Uterus (tissue), 4 donors: ENCODE results near the gene SBF1. TPM values are rescaled to one million over a fixed set of nuclear protein-coding genes. Genes with fewer than 3 reads are reported as not detected.

Source experiments
- DNase-seq, 2 donors: peaks; one replicate each; pipeline ENCODE4 v3.0.0-alpha.2; 2019 to 2020
- H3K27ac ChIP-seq, 2 donors: fragments of 200-600 bp; sonication (generic); 1 replicate in 1 of 2; 2 replicates in 1 of 2; pipeline ENCODE4 v1.5.1; 2016 to 2018
- H3K27me3 ChIP-seq, 2 donors: fragments of 200-600 bp; sonication (generic); one replicate each; pipeline ENCODE4 v1.5.1; 2018 to 2019; ENCODE audit warnings: control low read depth in 1 of 2
- H3K36me3 ChIP-seq, 2 donors: fragments of 200-600 bp; sonication (generic); one replicate each; pipeline ENCODE4 v1.5.1; 2019; ENCODE audit warnings: control low read depth in 1 of 2
- H3K4me1 ChIP-seq, 2 donors: fragments of 200-600 bp; sonication (generic); one replicate each; pipeline ENCODE4 v1.5.1; 2018 to 2019; ENCODE audit warnings: control low read depth in 1 of 2
- H3K4me3 ChIP-seq, 2 donors: fragments of 200-600 bp; sonication (generic); 1 replicate in 1 of 2; 2 replicates in 1 of 2; pipeline ENCODE4 v1.5.1; 2018 to 2019; ENCODE audit warnings: mild to moderate bottlenecking in 1 of 2
- H3K9me3 ChIP-seq, 2 donors: fragments of 200-600 bp; sonication (generic); one replicate each; pipeline ENCODE4 v1.5.1; 2019; ENCODE audit warnings: control low read depth in 1 of 2
- POLR2A ChIP-seq, 2 donors: fragments of 450-650 bp; IDR thresholded peaks; one replicate each; pipeline ENCODE4 v1.6.1; 2016; ENCODE audit warnings: antibody characterized with exemption in 2 of 2, mild to moderate bottlenecking in 1 of 2, moderate library complexity in 1 of 2
- intact Hi-C: fragments of 100-400 bp; cut with DNase I; formaldehyde crosslinking; loops from one replicate; pipeline ENCODE4 v1.15.1; 2023; ENCODE audit warnings: low total_unique reads
- total RNA-seq, 4 donors: library from RNA; depleted of rRNA in 3 of 4; stranded (reverse); fragments of >200 nt in 3 of 4; gene quantifications; one replicate each; pipeline versions ENCODE4 v1.1.0 to v1.2.4, GENCODE V29; 2014 to 2023
- TF ChIP-seq, protein P1 (sequence below), 4 experiments: fragments of 200-600 bp in 2 of 4; fragments of 450-650 bp in 2 of 4; sonication (generic) in 2 of 4; IDR thresholded peaks; one replicate each; pipeline ENCODE4 v1.5.1; 2016 to 2019; ENCODE audit warnings: antibody characterized with exemption in 4 of 4, mild to moderate bottlenecking in 2 of 4, moderate library complexity in 1 of 4
- donor health status: DM: yes; HTN: yes; CAD: no.

SBF1 gene
- total RNA-seq, 4 donors from 2014 or later = 35.0 to 84.0 (median 60.9) TPM

DNA sequence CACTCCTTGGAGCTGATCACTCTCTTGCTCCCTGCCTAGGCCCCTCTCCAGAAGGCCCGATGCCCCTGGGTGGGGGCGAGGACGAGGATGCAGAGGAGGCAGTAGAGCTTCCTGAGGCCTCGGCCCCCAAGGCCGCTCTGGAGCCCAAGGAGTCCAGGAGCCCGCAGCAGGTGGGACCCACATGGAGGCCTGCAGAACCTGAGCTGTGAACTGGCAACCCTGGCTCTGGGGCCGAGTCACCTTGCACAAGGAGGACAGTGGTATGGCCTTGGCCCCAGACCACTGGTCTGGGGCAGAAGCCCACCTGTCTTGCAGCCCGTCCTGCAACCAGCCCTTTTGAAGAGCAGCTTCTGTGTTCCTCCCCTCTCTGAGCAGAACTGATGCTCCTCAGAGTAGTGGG, 44.3 kb upstream of the SBF1 start:
- no peaks in the 10 kb centered on the region for H3K36me3 ChIP-seq
- no peak overlapping the region for H3K27ac ChIP-seq
- intact Hi-C loops = no loop called here
- TF ChIP-seq, protein P1, sequence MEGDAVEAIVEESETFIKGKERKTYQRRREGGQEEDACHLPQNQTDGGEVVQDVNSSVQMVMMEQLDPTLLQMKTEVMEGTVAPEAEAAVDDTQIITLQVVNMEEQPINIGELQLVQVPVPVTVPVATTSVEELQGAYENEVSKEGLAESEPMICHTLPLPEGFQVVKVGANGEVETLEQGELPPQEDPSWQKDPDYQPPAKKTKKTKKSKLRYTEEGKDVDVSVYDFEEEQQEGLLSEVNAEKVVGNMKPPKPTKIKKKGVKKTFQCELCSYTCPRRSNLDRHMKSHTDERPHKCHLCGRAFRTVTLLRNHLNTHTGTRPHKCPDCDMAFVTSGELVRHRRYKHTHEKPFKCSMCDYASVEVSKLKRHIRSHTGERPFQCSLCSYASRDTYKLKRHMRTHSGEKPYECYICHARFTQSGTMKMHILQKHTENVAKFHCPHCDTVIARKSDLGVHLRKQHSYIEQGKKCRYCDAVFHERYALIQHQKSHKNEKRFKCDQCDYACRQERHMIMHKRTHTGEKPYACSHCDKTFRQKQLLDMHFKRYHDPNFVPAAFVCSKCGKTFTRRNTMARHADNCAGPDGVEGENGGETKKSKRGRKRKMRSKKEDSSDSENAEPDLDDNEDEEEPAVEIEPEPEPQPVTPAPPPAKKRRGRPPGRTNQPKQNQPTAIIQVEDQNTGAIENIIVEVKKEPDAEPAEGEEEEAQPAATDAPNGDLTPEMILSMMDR (IDR thresholded peaks at IDR 0.05) = no peak
- no peak for TF ChIP-seq POLR2A (IDR thresholded peaks at IDR 0.05)
- no peaks in the 10 kb centered on the region for H3K9me3 ChIP-seq
- no peaks in the 10 kb centered on the region for H3K4me1 ChIP-seq
- no peak for DNase-seq
- H3K27me3 ChIP-seq = no peaks in the 10 kb centered on the region
- H3K4me3 ChIP-seq = no peak overlapping the region

GRCh38 chr22:50518606-50519005, 43.8 kb upstream of the SBF1 start:
- Histone ChIP-seq H3K4me1 (no peaks in the 10 kb centered on the region), H3K27ac (no peak overlapping the region), H3K4me3 (no peak overlapping the region), H3K27me3 (no peaks in the 10 kb centered on the region), H3K9me3 (no peaks in the 10 kb centered on the region), H3K36me3 (no peaks in the 10 kb centered on the region)
- no peak for DNase-seq
- intact Hi-C loops = no loop called here
- no peak for TF ChIP-seq POLR2A (IDR thresholded peaks at IDR 0.05)
- TF ChIP-seq, protein P1 (IDR thresholded peaks at IDR 0.05) = no peak

DNA sequence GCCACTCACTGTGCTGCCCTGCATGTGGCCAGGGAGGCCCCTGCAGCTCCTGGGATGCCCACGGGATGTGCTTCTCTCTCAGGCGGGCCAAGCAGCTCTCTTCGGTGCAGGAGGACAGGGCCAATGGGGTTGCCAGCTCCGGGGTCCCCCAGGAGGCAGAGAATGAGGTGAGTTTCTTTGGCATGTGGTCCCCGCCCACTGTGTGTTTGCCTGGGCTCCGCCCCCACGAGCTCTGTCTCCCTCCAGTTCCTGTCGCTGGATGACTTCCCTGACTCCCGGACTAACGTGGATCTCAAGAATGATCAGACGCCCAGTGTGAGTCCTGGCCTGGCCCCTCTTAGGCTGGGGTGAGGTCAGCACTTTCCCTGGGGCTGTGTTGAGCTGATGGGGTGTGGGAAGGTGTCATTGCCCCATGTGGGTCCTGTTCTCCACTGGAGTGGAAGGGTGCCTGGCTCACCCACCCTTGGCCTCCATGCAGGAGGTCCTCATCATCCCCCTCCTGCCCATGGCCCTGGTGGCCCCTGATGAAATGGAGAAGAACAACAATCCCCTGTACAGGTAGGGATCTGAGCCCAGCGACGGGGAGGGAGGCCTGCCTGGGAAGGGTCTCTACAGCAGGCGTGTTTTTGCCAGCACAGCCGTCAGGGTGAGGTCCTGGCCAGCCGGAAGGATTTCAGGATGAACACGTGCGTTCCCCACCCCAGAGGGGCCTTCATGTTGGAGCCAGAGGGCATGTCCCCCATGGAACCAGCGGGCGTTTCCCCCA, 42.8 kb upstream of the SBF1 start:
- no peak overlapping the region for H3K4me3 ChIP-seq
- H3K36me3 ChIP-seq = no peaks in the 10 kb centered on the region
- no peak overlapping the region for H3K27ac ChIP-seq
- no peaks in the 10 kb centered on the region for H3K27me3 ChIP-seq
- intact Hi-C loops = no loop called here
- no peak for DNase-seq
- TF ChIP-seq, protein P1 (IDR thresholded peaks at IDR 0.05) = no peak
- no peak for TF ChIP-seq POLR2A (IDR thresholded peaks at IDR 0.05)
- H3K4me1 ChIP-seq = no peaks in the 10 kb centered on the region
- no peaks in the 10 kb centered on the region for H3K9me3 ChIP-seq

- TF ChIP-seq, protein P1 (IDR thresholded peaks at IDR 0.05) = no peak
- no peak for TF ChIP-seq POLR2A (IDR thresholded peaks at IDR 0.05)
- intact Hi-C loops = no loop called here
- Histone ChIP-seq H3K27me3 (no peaks in the 10 kb centered on the region), H3K36me3 (no peaks in the 10 kb centered on the region), H3K9me3 (no peaks in the 10 kb centered on the region), H3K27ac (no peak overlapping the region), H3K4me3 (no peak overlapping the region), H3K4me1 (no peaks in the 10 kb centered on the region)
- no peak for DNase-seq
Observed at GRCh38 chr22:50516891-50517290, 42.1 kb upstream of the SBF1 start.

- intact Hi-C loops = no loop called here
- no peaks in the 10 kb centered on the region for H3K27me3 ChIP-seq
- no peak overlapping the region for H3K27ac ChIP-seq
- TF ChIP-seq POLR2A (IDR thresholded peaks at IDR 0.05) = no peak
- TF ChIP-seq, protein P1 (IDR thresholded peaks at IDR 0.05) = no peak
- no peak for DNase-seq
- no peak overlapping the region for H3K4me3 ChIP-seq
- no peaks in the 10 kb centered on the region for H3K4me1 ChIP-seq
- no peaks in the 10 kb centered on the region for H3K9me3 ChIP-seq
- H3K36me3 ChIP-seq = no peaks in the 10 kb centered on the region
Observed at GRCh38 chr22:50516068-50516467, 41.2 kb upstream of the SBF1 start.
